ENCODE data around the gene PTF1A.

- TF ChIP-seq EZH2 (IDR thresholded peaks at IDR 0.05; ENCODE audit: low read length) (peak; percentile 44), CTCF (optimal IDR thresholded peaks at IDR 0.05 in 1 of 3, IDR thresholded peaks at IDR 0.05 in 1 of 3, conservative IDR thresholded peaks at IDR 0.05 in 1 of 3; ENCODE audit: extremely low read depth in 1 of 3, insufficient read depth in 2 of 3, low read length in 3 of 3) (no peak)
These were observed 7.0 kb downstream of the PTF1A start for GRCh38 chr10:23198940-23199767.

All from keratinocyte (primary cell).